GM18870 (cell line): Measurements from ENCODE around the gene SH2D4B.
"Not testable (repeated sequence)": the region's sequence is repeated elsewhere in the genome, so short reads cannot be mapped to it uniquely, and the experiment has no call there.

Experiments used
- ATAC-seq: cut with Tn5 transposase; IDR thresholded peaks from one replicate; pipeline ENCODE4 v1.9.1; 2021; ENCODE audit warnings: moderate library complexity; ENCODE audit not compliant: unreplicated experiment

SH2D4B gene

DNA sequence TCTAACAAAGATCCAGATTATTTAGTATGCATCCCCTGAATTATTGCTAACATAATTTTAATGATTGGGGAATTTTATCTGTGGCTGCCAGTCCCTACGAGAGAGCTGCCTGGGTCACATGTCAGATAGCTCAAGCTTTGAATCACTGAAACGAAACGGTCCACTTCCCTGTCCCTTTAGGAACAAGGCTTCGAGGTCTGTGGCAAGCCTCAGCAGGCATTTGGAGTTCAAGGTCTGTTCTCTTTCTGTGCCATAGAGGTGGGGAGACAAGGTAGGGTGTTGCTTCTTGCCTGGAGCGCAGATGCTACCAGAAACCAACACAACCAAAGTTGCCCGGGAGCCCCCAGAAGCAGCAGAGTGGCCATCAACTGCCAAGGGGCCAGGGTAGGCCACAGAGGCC is 13.9 kb upstream of the SH2D4B start:
- no peak for ATAC-seq

DNA sequence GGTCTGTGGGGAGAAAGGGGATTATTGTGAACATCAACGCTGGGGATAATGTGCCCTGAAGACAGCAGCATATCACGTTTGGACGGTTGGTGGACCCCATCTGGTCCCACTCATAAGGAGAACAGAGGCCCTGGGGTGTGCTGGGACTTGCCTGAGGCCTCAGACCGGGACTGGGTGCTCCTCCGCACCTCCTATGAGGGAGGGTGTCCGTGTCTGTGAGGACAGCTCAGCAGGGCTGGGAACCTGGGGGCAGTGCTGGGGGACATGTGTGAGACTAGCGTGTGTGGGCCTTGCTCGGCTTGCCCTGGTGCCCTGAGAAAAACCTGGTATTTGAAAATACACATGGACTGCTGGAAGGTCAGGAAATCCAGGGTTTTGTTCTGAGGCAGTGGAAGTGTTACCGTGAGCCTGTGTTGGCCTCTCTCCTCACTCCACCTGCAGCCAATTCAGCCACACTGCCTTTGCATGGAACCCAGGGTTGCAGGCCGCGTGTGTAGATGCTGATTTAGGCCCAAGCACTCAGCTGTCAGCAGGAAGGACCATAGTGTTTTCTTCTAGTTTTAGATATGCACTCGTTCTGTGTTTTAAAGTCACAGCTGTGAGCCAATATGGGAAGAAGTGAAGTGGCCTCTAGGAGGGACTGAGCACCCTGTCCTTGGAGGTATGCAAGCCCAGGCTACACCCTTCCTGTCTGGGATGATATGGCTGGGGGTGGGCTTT is 13.4 kb upstream of the SH2D4B start:
- no peak for ATAC-seq

DNA sequence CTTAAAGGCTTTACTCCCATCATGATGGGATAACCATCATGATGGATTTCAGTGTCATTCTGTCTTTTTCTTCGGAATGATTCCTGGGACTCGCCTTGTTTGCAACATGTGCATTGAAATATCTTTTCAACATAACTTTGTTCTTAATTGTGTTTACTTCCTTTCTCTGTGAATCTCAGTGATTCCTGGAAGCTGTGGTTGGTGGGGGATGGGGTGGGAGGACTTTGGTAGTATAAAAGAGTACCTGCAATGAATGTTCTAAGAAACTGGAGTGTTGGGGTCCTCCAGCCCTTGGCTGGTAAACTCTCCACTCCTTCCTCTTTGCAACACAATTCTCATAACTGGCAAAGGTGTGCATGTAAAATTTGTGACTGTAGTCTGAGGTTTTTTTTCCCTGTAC is 11.5 kb upstream of the SH2D4B start:
- no peak for ATAC-seq

DNA sequence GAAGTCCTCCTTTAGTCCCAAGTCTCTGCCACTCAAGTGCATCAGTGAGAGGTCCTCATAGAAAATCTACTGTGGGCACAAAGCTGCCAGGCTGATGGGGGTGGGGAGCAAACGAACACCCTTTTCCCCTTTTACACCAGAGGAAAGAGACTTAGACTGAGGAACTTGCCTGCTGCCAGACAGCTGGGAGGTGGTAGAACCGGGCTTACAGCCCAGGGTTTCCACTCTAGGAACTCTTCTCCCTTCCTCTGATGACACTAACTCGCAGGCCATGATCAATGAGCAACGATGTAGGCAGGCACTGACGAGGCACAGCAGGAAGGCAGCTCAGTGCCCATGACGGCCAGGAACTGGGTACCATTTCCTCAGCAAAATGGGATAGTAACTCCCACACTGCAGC is 11.0 kb upstream of the SH2D4B start:
- ATAC-seq = no peak

DNA sequence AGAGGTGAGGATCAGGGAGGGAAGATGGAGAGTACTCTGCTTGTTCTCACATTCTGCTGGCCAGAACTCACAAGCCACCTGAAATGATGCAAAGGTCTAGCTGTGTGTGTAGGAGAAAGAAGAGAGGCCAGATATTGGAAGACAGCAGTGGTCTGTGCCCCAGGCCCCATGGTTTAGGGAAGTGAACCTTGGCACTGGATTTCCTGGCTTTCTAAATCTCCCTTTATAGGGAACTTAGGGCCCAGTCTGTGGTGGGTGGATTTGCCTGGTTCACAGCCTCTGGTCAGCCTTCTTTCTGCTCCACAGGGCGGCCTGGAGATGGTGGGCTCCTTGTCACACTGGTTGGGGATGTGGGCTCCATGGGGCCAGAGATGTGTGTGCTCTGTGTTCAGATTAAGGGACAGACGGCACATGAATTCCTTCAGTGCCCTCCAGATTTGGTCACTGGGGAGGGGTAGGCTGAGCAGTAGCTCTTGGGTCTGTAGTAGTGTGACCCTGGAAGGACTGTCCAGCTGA is 9.5 kb upstream of the SH2D4B start:
- ATAC-seq = no peak

DNA sequence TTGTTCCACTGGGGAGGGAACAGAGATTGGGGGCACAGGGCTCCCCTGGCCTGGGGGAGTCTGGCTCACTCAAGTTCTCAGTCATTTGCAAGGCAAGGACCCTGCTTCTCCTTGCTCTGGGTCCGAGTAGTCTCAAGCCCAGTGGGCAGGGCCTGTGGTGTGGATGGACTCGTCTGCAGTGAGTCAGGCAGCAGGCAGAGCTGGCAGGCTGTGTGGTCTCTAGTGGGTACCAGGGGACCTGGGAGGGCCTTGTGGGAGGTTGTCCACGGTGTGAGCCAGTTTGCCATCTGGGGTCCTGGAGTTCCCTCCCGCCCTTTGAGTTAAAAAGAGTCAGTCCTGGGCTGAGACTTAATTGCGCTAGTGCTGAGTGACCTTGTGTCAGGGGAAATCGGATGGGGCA is 8.8 kb upstream of the SH2D4B start:
- ATAC-seq = no peak

DNA sequence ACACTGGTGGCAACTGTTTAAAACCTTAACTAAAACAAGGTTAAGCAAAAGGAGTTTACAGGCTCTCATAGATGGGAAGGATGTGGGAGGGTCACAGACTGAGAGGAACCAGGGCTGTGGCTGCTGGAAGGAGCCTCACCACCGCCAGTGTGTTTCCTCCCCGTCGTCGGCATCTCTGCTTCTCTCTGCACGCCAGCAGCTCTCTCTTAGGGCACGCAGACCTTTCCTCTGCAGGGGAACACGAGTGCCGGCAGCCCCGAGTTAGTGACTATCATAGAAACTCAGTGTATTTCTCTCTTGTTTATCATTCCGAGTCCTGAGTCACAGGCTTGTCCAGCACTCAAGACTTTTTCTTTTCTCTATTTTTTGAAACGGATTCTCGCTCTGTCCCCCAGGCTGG is 8.1 kb upstream of the SH2D4B start:
- no peak for ATAC-seq

DNA sequence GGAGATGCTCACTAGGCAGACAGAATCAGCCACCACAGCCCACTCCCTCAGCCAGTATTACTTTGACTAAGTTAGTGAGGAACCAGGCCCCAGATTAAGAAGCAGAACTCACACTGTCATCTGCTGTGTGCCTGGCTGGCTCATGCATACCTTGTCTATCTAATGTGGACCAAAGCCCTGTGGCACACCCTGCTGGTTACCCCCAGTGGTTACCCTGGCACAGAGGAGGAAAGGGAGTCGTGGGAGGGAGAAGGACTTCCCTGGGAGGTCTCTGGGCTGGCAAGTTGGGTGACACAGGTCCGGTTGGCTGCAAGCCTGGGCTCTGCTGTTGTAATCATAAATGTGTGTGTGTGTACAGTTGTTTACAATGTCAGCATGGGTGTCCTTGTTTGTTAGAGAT is 7.5 kb upstream of the SH2D4B start:
- peak; percentile 46 for ATAC-seq

DNA sequence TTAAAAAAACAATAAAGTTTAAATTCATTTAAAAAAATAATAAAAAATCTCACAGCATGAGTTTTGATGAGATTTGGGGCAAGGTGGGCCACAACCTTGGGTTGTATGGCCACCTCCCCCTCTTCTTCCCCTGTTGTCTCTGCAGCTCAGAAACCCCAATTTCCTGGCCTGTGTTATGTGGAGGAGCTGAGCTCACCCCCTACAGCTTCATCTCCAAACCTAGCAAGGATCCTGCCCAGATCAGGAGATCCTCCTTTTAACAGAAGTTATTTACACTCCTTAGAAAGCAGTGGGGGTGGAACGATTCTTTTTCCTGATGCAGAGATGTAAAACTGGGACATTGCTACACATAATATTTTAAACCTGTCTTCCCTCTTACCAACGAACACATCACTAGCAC is 6.9 kb upstream of the SH2D4B start:
- ATAC-seq = no peak

DNA sequence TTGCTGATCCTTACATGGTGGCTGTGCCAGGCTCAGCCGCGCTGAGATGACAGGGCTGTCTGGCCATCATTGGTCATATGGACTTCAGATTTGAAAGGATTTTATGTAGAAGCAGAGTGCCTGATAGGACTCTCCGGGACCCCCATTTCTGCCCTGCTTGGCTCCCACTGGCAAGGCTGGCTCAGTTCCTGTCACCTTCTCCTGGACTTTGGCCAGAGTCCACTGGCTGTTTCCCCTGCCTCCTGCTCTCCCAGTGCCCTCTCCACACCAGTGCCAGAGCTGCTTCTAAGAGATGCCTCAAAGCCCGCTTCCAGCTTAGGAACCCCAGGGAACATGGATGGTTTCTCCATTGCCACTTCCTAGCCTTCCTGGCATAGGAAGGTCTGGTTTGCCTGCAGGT is 5.1 kb upstream of the SH2D4B start:
- ATAC-seq = no peak

DNA sequence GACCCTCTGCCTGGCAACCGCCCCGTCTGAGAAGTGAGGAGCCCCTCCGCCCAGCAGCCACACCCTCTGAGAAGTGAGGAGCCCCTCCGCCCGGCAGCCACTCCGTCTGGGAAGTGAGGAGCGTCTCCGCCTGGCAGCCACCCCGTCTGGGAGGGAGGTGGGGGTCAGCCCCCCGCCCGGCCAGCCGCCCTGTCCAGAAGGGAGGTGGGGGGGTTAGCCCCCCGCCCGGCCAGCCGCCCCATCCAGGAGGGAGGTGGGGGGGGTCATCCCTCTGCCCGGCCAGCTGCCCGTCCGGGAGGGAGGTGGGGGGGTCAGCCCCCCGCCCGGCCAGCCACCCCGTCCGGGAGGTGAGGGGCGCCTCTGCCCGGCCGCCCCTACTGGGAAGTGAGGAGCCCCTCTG is 3.6 kb upstream of the SH2D4B start:
- not testable (repeated sequence) for ATAC-seq

DNA sequence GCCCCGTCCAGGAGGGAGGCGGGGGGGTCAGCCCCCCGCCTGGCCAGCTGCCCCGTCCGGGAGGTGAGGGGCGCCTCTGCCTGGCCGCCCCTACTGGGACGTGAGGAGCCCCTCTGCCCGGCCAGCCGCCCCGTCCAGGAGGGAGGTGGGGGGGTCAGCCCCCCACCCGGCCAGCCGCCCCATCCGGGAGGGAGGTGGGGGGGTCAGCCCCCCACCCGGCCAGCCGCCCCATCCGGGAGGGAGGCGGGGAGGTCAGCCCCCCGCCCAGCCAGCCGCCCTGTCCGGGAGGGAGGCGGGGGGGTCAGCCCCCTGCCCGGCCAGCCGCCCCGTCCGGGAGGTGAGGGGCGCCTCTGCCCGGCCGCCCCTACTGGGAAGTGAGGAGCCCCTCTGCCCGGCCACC is 3.1 kb upstream of the SH2D4B start:
- ATAC-seq = not testable (repeated sequence)

DNA sequence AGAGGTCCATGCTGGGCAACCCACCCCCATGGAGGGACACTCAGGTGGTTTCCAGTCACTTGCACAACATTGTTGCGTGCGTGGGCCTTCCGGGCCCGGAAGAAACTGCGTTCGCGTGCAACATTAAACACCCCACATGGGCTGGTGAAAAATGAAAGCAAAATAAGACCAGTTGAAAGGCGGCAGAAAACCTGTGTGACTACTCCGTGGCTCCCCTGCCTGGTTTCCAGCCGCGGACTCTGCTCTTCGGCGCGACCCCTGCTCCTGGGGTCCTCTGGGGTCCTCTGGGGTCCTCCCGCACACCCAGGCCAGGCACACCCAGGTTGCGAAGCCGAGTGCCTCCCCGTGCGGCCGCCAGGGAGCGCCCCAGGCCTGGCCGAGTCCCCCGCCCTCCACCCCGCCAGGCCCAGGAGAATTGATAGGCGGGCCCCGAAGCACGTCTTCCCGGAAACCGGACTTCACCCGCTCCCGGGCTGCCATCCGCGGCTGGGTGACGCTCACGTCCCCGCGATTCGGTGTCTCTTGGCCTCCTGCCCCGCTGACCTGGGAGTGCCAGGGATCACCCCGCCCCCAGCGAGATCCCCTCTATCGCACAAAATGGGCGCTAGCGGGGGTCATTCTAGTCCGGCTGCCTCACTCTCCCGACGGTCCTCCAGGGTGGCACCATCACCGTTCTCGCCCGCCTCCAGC is 1.9 kb upstream of the SH2D4B start:
- peak; percentile 49 for ATAC-seq

DNA sequence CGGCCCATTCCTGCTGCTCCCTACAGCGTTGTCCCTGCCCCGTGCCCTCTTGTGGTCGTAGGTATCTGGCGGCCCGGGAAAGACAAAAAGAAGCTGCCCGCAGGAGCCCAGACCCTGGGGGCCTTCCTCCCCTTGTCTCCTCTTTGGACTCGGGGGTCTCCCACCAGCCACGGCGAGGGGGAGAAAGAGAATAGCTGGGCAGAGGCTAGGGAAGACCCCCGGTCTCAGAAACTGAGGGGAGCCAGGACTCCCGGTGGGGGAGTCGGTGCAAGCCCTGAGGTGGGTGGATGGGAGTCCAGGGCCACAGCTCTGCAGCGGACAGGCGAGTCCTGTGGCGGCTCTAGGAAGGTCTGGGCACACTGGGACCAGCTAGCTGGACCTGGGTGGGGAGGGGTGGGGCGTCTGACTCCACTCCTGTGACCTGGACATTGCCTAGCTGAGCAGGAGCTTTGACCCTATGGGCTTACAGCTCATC is 1.3 kb upstream of the SH2D4B start:
- no peak for ATAC-seq

DNA sequence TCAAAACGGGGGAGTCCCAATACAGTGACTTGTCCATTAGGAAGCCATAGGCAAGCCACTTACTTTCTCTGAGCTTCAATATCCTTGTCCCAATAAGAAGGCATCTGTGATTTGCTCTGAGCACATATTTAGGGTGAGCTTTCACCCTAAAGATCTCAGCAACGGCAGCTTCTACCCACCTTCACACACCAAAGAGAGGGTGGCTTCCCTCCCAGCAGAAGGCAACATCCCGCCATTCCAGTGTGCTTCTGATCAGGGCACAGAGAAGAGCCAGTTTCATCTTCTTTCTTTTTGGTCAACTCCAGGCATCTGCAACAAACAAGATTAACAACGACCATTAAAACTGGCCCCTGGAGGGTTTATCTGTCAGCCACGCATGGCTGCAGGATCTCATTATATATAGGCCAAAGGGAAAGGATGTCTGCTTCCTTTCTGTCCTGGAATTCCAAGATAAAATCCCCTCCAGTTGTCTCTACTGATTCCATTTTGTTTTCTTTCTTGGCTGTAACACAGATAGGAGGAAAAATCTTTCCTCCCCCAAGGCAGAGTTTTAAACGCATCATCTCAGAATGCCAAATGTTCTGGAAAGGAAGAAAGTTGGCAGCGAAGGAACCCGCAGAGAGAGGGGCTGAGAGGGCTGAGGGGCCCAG is 491 bp upstream of the SH2D4B start:
- ATAC-seq = no peak

DNA sequence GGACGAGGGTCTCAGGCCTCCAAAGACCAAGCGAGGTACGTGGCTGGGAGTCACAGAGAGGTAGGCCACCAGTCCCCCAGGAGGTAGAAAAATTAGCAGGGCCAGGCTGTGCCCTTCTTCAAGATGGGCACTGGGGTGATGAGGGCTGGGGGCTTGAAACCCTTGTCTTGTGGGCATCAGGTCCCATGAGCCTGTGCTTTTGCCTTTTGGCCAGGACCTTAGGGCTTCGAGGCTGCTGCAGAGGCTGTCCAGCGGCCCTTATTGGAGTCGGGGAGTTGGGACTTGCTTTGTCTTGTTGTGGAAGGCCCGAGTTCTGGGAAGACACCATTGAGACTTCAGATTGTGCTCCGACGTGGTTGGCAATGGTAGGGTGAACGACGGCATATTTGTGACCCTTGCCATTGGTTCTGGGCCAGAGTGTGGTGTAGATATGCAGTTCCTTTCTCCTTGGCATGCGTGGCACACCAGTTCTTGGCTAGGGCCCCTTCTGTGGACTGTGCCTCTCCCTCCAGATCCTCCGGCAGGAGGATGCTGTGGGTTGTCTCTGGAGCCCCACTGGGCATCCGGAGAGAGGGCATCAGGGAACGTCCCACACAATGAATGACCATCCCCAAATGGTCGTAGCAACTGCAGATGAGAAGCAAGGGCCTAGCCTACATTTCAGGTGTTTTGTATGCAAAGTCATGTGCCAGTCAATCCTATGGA is 931 bp downstream of the SH2D4B start:
- no peak for ATAC-seq

DNA sequence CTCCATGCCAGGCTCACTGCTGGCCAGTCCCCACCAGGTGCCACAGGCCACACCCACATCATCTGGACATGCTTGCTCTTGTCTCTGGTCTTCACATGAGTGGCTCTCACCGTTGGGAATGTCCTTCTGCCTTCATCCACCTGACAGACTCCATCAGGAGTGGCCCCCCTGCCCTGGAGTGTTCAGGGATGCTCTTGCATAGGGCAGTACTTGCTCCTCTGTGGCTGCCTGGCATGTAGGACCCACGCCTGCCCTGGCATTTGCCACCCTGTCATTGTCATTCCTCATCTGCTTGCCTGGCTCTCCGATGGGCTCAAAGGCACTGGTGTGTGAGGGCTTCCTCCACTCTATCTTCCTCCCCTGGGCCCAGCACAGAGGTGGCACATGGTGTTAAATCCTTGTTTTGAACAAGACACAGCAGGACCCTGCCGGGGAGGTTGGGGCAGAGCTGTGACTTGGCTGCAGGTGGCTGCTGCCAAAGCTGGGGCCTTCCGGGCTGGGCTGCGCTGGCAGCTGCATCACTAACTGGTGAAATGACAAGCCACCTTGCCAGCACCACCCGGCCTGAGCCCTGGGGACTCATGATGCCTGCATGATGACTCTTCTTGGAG is 1.8 kb downstream of the SH2D4B start:
- no peak for ATAC-seq

DNA sequence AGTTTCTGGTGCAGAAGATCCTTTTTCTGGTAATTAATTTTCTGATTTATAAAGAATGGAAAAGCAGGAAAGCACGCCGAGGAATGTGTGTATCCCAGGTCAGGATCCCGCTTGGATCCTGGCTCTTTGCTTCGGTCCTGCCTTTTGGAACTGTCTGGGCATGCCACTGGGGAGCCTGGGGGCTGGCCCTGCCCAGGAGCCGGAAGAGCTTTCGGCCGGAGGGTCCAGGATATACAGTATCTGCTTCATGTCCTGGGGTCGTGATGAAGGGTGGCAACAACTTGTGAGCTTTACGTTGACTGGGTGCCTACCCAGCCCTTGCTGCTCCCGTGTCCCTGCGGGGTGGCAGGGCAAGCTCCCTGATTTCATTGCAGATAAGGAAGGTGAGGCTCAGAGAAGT is 2.4 kb downstream of the SH2D4B start:
- ATAC-seq = no peak

DNA sequence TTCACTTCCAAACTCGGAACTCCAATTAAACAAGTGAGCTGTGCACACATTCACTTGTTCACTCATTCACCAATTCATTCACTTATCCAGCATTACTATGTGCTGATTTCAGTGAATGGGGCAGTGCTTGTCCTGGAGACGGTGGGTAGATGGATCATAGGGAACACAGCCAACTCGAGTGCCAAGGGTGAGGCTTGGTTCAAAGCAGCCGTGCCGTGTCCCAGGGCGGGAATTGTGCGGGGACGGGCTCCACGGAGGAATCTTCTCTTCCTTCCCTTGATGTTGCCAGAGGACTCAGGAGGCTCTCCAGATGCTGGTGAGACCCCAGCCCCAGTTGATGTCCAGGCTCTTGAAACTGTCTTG is 2.9 kb downstream of the SH2D4B start:
- ATAC-seq = no peak

DNA sequence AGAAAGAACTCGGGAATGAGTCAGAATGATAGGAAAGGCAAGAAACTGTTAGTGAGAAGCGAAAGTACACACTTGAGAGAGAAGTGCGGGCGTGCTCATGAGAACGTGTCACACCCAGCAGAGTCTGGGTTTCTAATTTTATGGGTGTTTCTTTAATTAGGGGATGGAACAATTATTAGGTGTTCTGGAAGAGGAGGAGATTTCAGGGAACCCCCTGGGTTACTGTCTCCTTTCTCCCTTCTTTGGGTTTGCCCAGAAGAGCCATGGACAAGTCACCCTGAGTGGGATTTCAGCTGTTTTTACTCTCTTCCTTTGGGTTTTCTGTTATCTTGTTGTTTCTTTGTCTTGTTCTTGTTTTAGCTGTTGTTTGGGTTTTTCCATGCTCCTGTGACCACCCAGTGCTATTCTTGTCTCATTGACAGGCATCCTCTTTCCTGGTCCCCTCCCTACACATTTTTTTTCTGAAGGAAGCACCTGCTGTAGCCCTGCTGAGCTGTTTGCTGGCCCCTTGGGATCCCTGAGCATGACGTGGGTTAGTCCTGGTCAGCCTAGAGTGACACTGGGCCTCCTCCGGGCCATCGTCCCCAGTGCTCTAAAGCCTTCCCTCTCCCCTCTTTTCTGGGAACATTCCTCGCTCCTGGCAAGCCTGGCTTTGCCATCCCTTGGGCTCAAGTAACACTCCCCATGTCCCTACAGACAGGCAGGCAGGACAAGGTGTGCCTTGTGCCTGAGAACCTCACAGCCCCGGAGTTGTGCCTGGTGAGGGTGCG is 3.5 kb downstream of the SH2D4B start:
- ATAC-seq = peak; percentile 79
